A549 (cell line): ENCODE data around the gene GSE1.
A peak's percentile ranks its signal among the peaks of the same experiment; 100 is the strongest.

Source experiments
- CEBPB ChIP-seq, 2 experiments: fragments of >200 bp in 1 of 2; sonication (Bioruptor Twin) in 1 of 2; formaldehyde crosslinking in 1 of 2; IDR thresholded peaks; 2 replicates each; pipeline ENCODE4 v1.6.1; 2012 to 2016
- CTCF ChIP-seq: fragments of >200 bp; sonication (Bioruptor Twin); formaldehyde crosslinking; IDR thresholded peaks from 3 replicates; pipeline ENCODE4 v1.5.1; 2016
- ESRRA ChIP-seq: fragments of 150-350 bp; IDR thresholded peaks from 2 replicates; pipeline ENCODE4 v1.6.1; 2014; ENCODE audit warnings: mild to moderate bottlenecking, low read length, borderline replicate concordance
- GATA3 ChIP-seq: IDR thresholded peaks from 2 replicates; pipeline ENCODE4 v1.6.1; 2012; ENCODE audit warnings: borderline replicate concordance
- JUN ChIP-seq, 2 experiments: fragments of >200 bp; sonication (Bioruptor Twin); formaldehyde crosslinking; IDR thresholded peaks; 2 replicates in 1 of 2; 3 replicates in 1 of 2; pipeline ENCODE4 v1.6.1; 2016 to 2017
- MAZ ChIP-seq: fragments of 150-350 bp; IDR thresholded peaks from 2 replicates; pipeline ENCODE4 v1.6.1; 2014; ENCODE audit warnings: antibody characterized with exemption, low read depth, low read length, borderline replicate concordance
- POLR2A ChIP-seq: IDR thresholded peaks from 2 replicates; pipeline ENCODE4 v1.6.1; 2012; ENCODE audit warnings: mild to moderate bottlenecking, low read length
- RCOR1 ChIP-seq: fragments of 150-350 bp; IDR thresholded peaks from 2 replicates; pipeline ENCODE4 v1.6.1; 2014; ENCODE audit warnings: antibody characterized with exemption, low read length, low read depth

GRCh38 chr16:85718682-85719081 is 105.6 kb downstream of the GSE1 start:
- TF ChIP-seq GATA3, result no peak
- no peak for TF ChIP-seq ESRRA
- no peak for TF ChIP-seq CEBPB (IDR thresholded peaks at IDR 0.05)
- no peak for TF ChIP-seq RCOR1
- TF ChIP-seq POLR2A, result no peak
- no peak for TF ChIP-seq MAZ
- TF ChIP-seq CTCF, result peak; percentile 57
- no peak for TF ChIP-seq JUN (IDR thresholded peaks at IDR 0.05)
